Measurements from ENCODE around the gene NSD1.
"Not testable (repeated sequence)": the region's sequence is repeated elsewhere in the genome, so short reads cannot be mapped to it uniquely, and the experiment has no call there.

Gene NSD1

DNA sequence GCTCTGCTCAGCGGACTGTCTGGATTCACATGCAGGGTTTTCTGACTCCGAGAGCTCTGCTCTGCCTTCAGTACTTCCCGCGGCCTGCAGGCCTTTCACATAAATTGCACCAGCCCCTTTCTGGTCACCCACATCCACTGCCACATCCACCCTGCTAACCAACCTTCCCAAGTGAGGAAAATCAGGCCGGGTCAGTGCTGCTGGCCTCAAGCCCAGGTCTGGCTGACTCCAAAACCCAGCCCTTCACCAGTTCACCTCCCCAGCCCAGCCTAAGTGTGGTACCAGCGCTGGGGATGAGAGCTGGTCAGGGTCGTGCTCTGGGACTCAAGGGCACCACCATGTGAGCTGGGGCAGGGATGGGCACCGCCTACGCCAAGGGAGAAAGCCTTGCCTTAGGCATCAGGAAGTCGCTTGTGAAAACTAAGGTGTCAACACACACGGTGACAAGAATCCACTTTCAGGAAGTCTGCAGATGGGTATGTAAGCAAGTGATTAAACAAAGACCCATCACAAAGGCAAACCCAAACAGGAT, 205.6 kb downstream of the NSD1 start:
- no peak for DNase-seq (ENCODE audit: low read depth in 1 of 2, low spot score in 1 of 2)

DNA sequence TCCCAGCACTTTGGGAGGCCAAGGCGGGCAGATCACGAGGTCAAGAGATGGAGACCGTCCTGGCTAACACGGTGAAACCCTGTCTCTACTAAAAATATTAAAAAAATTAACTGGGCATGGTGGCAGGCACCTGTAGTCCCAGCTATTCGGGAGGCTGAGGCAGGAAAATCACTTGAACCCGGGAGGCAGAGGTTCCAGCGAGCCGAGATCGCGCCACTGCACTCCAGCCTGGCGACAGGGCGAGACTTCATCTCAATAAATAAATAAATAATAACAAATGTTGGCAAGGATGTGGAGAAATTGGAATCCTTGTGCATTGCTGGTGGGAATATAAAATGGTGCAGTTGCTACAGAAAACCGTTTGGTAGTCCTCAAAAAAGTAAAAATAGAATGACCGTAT, 209.4 kb downstream of the NSD1 start:
- DNase-seq (ENCODE audit: low read depth in 1 of 2, low spot score in 1 of 2): not testable (repeated sequence)

DNA sequence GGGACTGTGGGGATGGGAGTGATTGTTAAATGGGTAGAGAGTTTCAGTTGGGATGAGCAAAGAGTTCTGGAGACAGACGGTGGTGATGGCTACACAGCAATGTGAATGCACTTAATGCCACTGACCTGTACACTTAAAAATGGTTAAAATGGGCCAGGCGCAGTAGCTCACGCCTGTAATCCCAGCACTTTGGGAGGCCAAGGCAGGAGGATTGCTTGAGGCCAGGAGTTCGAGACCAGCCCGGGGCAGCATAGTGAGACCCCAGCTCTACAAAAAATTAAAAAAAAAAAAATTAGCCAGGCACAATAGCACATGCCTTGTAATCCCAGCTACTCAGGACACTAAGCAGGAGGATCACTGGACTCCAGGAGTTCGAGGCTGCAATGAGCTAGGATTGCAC, 210.2 kb downstream of the NSD1 start:
- DNase-seq (ENCODE audit: low read depth in 1 of 2, low spot score in 1 of 2): no peak

DNA sequence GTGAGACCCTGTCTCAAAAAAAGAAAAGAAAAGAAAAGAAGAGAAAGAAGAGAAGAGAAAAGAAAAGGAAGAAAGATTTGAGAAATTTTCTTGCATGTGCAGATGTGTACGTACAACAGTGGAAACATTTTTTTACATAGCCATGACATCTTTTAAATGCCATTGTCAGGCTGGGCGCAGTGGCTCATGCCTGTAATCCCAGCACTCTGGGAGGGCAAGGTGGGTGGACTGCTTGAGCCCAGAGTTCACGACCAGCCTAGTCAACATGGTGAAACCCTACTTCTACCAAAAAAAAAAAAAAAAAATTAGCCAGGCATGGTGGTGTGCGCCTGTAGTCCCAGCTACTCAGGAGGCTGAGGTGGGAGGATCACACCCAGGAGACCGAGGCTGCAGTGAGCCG, 211.3 kb downstream of the NSD1 start:
- DNase-seq (ENCODE audit: low read depth in 1 of 2, low spot score in 1 of 2): no peak

DNA sequence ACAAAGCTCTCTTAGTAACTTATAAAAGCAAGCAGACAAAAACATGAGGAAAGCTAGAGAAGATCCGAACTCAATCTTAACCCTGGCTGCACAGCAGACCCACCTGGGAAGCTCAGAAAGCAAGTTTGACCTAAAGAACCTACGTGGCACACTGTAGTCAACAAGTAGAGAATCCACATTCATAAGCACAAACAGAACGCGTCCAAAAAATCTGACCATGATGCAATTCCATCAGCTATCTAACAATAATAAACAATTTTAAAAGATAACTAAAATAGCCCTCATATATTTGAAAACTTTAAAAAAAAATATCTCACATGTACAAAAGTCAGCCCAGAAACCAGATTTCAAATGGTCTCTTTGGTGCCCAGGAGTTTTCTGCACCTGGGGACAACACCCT, 213.2 kb downstream of the NSD1 start:
- no peak for DNase-seq (ENCODE audit: low read depth in 1 of 2, low spot score in 1 of 2)

DNA sequence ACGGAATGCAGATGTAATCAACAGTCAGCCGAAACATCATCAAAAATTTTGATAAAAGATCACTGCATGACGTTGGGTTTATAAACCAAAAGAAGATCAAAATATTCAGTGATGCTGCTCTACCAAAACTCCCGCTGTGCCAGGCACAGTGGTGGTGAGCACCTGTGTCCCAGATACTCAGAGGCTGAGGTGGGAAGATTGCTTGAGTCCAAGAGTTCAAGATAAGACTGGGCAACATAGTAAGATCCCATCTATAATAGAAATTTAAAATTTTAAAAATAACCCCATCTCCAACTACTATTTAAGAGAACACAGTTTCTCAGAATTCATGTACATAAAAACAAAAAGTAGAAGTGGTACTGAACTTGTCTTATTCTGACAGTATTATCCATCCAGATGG, 214.1 kb downstream of the NSD1 start:
- DNase-seq (ENCODE audit: low read depth in 1 of 2, low spot score in 1 of 2): no peak

DNA sequence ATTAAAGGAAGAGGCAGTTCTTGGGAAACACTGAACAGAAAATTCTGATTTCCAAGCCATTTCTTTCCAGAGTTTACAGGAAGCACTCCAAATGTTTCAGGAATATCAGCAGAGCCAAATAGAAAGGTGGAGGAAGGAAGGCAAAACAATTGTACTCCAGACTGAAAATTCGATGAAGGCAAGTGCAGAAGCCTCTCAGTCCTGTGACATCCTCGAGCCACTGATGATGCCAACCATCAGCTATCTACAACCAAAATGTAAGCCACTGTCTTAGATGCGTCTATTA, 215.7 kb downstream of the NSD1 start:
- DNase-seq (ENCODE audit: low read depth in 1 of 2, low spot score in 1 of 2): no peak

DNA sequence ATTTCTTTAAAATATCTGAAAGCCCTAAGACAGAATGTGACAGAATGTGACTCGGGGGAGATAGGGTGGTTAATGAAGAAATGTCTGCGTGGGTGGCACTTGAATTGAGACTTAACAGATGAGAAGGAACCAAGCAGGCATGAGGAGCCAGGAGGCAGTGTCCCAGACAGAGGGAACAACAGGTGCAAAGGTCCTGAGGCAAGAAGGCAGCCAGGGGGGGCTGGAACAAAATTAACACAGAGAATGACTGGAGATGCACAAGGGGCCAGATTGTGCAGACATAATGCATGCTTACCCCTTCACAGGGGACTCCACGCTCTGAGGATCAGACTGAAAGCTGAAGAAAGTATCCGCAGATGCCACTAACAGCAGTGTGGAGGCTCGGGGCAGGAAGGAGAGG, 216.2 kb downstream of the NSD1 start:
- no peak for DNase-seq (ENCODE audit: low read depth in 1 of 2, low spot score in 1 of 2)

All from stimulated activated CD4-positive, alpha-beta T cell treated with anti-CD3 and anti-CD28 coated beads, Interleukin-15, amount 100 ng/mL, for 1 hour (primary cell).